ENCODE measurements around the gene CLEC20A. TPM values are rescaled to one million over a fixed set of nuclear protein-coding genes. Genes with fewer than 3 reads are reported as not detected.

Gene CLEC20A
- total and polyA plus RNA-seq, 7 donors, result 0.22 TPM; not detected in 6

DNA sequence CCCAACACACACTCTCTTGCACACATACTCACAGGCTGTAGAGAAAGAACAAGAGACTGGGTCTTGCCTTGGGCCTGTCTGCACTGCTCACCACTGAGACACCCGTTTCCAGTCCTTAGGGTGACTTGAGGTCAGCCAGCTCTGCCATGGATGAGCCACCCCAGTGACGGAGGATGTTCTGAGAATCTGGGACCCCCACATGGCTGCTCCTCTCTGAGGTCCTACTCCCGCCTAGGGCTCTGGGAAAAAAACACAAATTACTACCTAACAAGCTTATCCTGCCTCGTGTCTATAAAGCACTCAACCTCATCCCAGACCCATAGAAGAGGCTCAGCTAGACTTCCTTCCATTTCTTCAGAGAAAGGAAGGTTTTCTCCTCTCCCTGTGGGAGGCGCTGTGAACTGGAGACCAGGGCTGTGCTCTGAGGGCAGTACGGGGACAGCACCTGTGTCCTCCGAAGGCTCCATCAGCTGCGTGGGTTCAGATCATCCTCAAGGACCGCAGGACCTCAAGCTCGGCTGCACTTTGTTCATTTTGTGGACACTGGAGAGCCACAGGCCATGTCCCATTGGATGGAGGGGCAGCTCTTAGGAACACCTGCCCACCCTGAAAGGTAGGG, 4.3 kb upstream of the CLEC20A start:
- H3K27ac ChIP-seq, result no peak overlapping the region
- DNase-seq (no peak), ATAC-seq (peak in 1 of 4 donors; percentile 14)
- TF ChIP-seq CTCF (IDR thresholded peaks at IDR 0.05), result no peak
- H3K36me3 ChIP-seq (ENCODE audit: insufficient read depth in 1 of 2, low read depth in 1 of 2), result no peaks in the 10 kb centered on the region
- H3K4me3 ChIP-seq, result no peak overlapping the region
- H3K27me3 ChIP-seq (ENCODE audit: insufficient read depth in 3 of 3, low read length in 2 of 3), result no peaks in the 10 kb centered on the region
- H3K9me3 ChIP-seq, result no peaks in the 10 kb centered on the region
- WGBS, 3 donors, result 90 to 94% (median 90%) methylated on average over 10 of the region's 10 CpGs
- no peaks in the 10 kb centered on the region for H3K4me1 ChIP-seq
- intact Hi-C loops (cut with DNase I), result loop anchor here (2.0 to 10.0 kb wide), 2 partner anchors 190 to 196 kb away; no protein-coding TSS in a partner anchor

GRCh38 chr1:178500091-178500770, 3.5 kb upstream of the CLEC20A start:
- H3K27me3 ChIP-seq (ENCODE audit: insufficient read depth in 3 of 3, low read length in 2 of 3), result no peaks in the 10 kb centered on the region
- DNase-seq, result no peak
- TF ChIP-seq CTCF (IDR thresholded peaks at IDR 0.05), result peak; percentile 5
- no peaks in the 10 kb centered on the region for H3K9me3 ChIP-seq
- ATAC-seq, result no peak
- H3K4me3 ChIP-seq, result no peak overlapping the region
- no peak overlapping the region for H3K27ac ChIP-seq
- H3K4me1 ChIP-seq, result no peaks in the 10 kb centered on the region
- no peaks in the 10 kb centered on the region for H3K36me3 ChIP-seq (ENCODE audit: insufficient read depth in 1 of 2, low read depth in 1 of 2)
- 78 to 87% (median 80%) methylated on average over 11 of the region's 11 CpGs for WGBS, 3 donors
- intact Hi-C loops (cut with DNase I), result loop anchor here (2.0 to 10.0 kb wide), 2 partner anchors 189 to 195 kb away; no protein-coding TSS in a partner anchor

- H3K9me3 ChIP-seq, result no peaks in the 10 kb centered on the region
- intact Hi-C loops (cut with DNase I), result no loop called here
Observed at GRCh38 chr1:178498896-178499675, 2.3 kb upstream of the CLEC20A start.

DNA sequence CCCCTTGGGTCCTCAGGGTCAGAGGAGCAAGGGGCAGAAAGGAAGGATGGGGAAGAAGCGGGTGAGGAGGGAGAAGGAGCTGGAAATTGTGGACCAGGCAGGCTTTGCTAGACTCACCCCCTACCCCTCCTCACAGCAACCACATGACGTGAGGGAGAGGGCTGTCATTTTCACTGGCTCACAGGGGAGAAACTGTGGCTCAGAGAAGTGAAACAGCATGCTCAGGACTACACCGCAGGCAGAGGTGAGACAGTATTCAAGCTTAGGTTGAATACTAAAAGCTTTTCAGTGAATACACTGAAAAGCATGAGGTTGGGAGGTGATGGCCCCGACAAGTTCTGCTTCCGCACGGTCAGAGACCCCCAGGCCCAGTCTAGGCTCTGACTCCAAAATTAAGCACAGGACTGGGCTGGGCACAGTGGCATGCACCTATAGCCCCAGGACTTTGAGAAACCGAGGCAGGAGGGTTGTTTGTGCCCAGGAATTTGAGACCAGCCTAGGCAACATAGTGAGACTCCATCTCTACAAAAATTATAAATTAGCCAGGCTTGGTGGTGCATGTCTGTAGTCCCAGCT, 1.2 kb upstream of the CLEC20A start:
- DNase-seq (no peak), ATAC-seq (no peak)
- H3K36me3 ChIP-seq (ENCODE audit: insufficient read depth in 1 of 2, low read depth in 1 of 2), result no peaks in the 10 kb centered on the region
- TF ChIP-seq CTCF (IDR thresholded peaks at IDR 0.05), result no peak
- H3K4me1 ChIP-seq, result no peaks in the 10 kb centered on the region
- no peak overlapping the region for H3K4me3 ChIP-seq
- intact Hi-C loops (cut with DNase I), result no loop called here
- no peaks in the 10 kb centered on the region for H3K9me3 ChIP-seq
- no peaks in the 10 kb centered on the region for H3K27me3 ChIP-seq (ENCODE audit: insufficient read depth in 3 of 3, low read length in 2 of 3)
- WGBS, 3 donors, result 90% methylated on average over 7 of the region's 7 CpGs
- no peak overlapping the region for H3K27ac ChIP-seq

More at GRCh38 chr1:178498896-178499675, 2.3 kb upstream of the CLEC20A start:
- no peaks in the 10 kb centered on the region for H3K4me1 ChIP-seq
- H3K36me3 ChIP-seq (ENCODE audit: insufficient read depth in 1 of 2, low read depth in 1 of 2), result no peaks in the 10 kb centered on the region
- no peak overlapping the region for H3K4me3 ChIP-seq
- DNase-seq (no peak), ATAC-seq (no peak)
- no peak for TF ChIP-seq CTCF (IDR thresholded peaks at IDR 0.05)
- 82 to 87% (median 84%) methylated on average over 16 of the region's 16 CpGs for WGBS, 3 donors
- H3K27ac ChIP-seq, result no peak overlapping the region
- H3K27me3 ChIP-seq (ENCODE audit: insufficient read depth in 3 of 3, low read length in 2 of 3), result no peaks in the 10 kb centered on the region

Measured in psoas muscle (tissue), 8 donors.